HUES48 (cell line): ENCODE results near the gene WDR41.
"Not testable (repeated sequence)": the region's sequence is repeated elsewhere in the genome, so short reads cannot be mapped to it uniquely, and the experiment has no call there.

Experiments used
- H3K27ac ChIP-seq: one replicate; pipeline ENCODE4 v1.7.0; 2013; ENCODE audit warnings: low read depth, low read length, inconsistent platforms
- H3K27me3 ChIP-seq: 2 replicates; pipeline ENCODE4 v1.6.1; 2013; ENCODE audit warnings: mild to moderate bottlenecking, low read length; ENCODE audit not compliant: control insufficient read depth, insufficient read depth
- H3K36me3 ChIP-seq: 2 replicates; pipeline ENCODE4 v1.6.1; 2013; ENCODE audit warnings: low read length; ENCODE audit not compliant: control insufficient read depth, insufficient read depth
- H3K4me1 ChIP-seq: 2 replicates; pipeline ENCODE4 v1.6.1; 2013; ENCODE audit warnings: mild to moderate bottlenecking, low read length; ENCODE audit not compliant: control insufficient read depth, insufficient read depth
- H3K4me3 ChIP-seq: 2 replicates; pipeline ENCODE4 v1.5.1; 2013; ENCODE audit warnings: mild to moderate bottlenecking, low read depth, low read length
- H3K9ac ChIP-seq: 2 replicates; pipeline ENCODE4 v1.6.1; 2013; ENCODE audit warnings: mild to moderate bottlenecking, low read depth, low read length, moderate library complexity
- H3K9me3 ChIP-seq: 2 replicates; pipeline ENCODE4 v1.6.1; 2013; ENCODE audit warnings: low read length; ENCODE audit not compliant: control insufficient read depth, insufficient read depth

The WDR41 gene

DNA sequence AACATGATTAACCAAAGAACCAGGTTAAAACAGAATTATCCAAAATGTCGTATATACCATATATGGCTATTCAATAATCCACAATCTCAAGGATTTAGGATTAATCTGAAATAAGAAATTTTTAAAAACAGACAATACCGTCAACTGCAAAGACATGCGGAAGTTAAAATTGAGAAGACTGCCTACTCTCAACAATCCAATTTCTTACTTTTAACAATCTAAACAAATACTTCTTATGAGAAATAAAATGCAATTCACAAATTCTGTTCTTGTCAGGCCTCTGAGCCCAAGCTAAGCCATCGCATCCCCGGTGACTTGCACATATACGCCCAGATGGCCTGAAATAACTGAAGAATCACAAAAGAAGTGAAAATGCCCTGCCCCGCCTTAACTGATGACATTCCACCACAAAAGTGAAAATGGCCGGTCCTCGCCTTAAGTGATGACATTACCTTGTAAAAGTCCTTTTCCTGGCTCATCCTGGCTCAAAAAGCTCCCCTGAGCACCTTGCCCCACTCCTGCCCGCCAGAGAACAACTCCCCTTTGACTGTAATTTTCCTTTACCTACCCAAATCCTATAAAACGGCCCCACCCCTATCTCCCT, 1.3 kb downstream of the WDR41 start:
- H3K9ac ChIP-seq, H3K9me3 ChIP-seq, H3K27me3 ChIP-seq, H3K4me1 ChIP-seq, H3K36me3 ChIP-seq, H3K27ac ChIP-seq: not testable (repeated sequence)
- H3K4me3 ChIP-seq, result peak overlapping the region; percentile 88

DNA sequence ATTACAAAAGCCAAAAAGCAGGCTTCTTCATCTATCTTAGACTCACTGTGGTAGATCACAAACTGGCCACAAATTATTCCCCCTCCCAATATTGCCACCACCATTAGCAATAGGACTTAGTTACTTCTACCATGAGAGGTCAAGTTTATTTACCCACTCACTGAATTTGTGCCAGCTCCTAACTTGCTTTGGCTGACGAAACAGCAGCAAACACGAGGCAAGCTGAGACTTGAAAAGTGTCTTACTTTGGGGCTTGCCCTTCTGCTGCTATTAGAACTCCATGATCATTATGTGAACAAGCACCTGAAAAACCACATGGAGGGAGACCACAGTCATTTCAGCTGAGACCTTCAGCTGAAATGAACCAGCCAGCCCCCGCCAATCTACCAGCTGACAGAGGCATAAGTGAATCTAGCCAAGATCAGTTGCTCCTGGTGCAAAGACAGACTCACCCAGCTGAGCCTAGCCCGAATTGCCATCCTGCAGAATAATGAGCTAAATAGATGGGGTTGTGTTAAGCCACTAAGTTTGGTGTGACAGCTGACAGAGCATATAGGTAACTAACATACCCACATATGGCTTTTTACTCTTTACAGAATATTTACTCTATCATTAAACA, 5.7 kb downstream of the WDR41 start:
- H3K9me3 ChIP-seq, result no peaks in the 10 kb centered on the region
- H3K4me1 ChIP-seq, result peaks cover 7% of the 10 kb centered on the region; the same call in 1 of the 2 replicates
- H3K36me3 ChIP-seq, result peaks cover 18% of the 10 kb centered on the region
- H3K27me3 ChIP-seq, result no peaks in the 10 kb centered on the region
- no peak overlapping the region for H3K4me3 ChIP-seq
- H3K27ac ChIP-seq, result no peak overlapping the region
- H3K9ac ChIP-seq, result no peak overlapping the region

DNA sequence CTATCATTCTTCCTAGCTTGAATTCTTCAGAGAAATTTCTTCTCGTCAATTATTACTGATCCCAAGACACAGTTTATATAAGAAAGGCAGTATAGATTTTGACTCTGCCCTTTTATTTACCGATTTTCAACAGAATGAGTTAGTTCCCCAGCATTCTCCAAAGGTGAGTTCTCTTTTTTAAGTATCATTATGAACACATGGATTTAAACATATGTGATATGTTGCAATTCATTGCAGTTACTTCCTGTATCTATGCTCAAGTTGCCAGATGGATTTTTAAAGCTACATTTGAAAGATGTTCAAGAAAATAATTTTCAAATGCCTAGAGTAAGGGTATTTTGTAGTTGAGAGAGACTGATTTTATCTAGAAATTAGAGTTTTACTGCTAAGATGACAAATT, 8.4 kb downstream of the WDR41 start:
- H3K27ac ChIP-seq, result no peak overlapping the region
- no peak overlapping the region for H3K4me3 ChIP-seq
- H3K36me3 ChIP-seq, result peaks cover 18% of the 10 kb centered on the region
- no peak overlapping the region for H3K9ac ChIP-seq
- no peaks in the 10 kb centered on the region for H3K27me3 ChIP-seq
- H3K9me3 ChIP-seq, result no peaks in the 10 kb centered on the region
- H3K4me1 ChIP-seq, result no peaks in the 10 kb centered on the region

DNA sequence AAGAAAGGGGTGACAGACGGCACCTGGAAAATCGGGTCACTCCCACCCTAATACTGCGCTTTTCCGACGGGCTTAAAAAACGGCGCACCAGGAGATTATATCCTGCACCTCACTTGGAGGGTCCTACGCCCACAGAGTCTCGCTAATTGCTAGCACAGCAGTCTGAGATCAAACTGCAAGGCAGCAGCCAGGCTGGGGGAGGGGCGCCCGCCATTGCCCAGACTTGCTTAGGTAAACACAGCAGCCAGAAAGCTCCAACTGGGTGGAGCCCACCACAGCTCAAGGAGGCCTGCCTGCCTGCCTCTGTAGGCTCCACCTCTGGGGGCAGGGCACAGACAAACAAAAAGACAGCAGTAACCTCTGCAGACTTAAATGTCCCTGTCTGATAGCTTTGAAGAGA, 17.1 kb downstream of the WDR41 start:
- H3K9me3 ChIP-seq, H3K9ac ChIP-seq, H3K27me3 ChIP-seq, H3K4me1 ChIP-seq, H3K4me3 ChIP-seq, H3K27ac ChIP-seq, H3K36me3 ChIP-seq: not testable (repeated sequence)

DNA sequence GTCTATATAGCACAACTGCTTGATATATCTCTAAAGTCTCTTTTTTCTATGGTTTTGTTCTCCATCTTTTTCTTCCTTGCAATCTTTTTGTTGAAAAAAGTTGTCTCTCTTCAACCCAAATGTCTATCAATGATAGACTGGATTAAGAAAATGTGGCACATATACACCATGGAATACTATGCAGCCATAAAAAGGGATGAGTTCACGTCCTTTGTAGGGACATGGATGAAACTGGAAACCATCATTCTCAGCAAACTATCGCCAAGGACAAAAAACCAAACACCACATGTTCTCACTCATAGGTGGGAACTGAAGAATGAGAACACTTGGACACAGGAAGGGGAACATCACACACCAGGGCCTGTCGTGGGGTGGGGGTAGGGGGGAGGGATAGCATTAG, 23.2 kb downstream of the WDR41 start:
- not testable (repeated sequence) for H3K27me3 ChIP-seq, H3K4me3 ChIP-seq, H3K4me1 ChIP-seq, H3K36me3 ChIP-seq, H3K9ac ChIP-seq, H3K9me3 ChIP-seq, H3K27ac ChIP-seq

DNA sequence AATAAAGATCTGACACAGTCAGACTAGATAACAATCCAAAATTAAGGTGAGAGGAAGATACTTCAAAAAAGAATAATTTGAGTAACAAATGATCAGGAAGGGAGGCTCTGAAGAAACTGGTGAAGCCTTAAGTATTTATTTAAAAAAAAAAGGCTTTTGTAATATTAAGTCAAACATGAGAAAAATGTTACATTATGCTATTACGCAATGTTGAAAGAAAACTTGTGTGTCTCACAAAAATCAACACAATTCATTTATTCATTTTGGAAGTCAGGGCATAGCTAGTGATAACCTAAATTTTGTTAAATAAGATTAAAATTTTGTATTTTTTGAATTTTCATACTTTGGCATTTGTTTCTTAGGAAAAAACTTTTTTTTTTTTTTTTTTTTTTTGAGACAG, 28.2 kb downstream of the WDR41 start:
- Histone ChIP-seq H3K27ac (no peak overlapping the region), H3K36me3 (0 out of 2 replicates have a peak, but pooled peaks cover 9% of the 10 kb centered on the region), H3K9ac (no peak overlapping the region)

DNA sequence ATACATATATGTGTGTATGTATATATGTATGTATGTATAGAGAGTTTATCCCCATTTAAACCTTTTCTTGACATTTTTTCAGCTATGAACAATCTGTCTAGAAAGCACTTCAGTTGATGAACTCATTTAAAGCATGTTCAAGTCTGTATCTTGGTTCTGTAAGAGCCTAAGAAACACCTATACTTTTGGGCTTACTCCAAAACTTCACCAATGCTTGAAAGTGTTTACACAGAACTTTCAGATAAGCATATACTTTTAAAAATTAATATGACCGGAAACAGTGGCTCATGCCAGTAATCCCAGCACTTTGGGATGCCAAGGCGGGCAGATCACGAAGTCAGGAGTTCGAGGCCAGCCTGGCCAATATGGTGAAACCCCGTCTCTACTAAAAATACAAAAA, 30.8 kb downstream of the WDR41 start:
- H3K9ac ChIP-seq, result no peak overlapping the region
- no peaks in the 10 kb centered on the region for H3K27me3 ChIP-seq
- no peaks in the 10 kb centered on the region for H3K9me3 ChIP-seq
- H3K27ac ChIP-seq, result no peak overlapping the region
- no peak overlapping the region for H3K4me3 ChIP-seq
- H3K4me1 ChIP-seq, result no peaks in the 10 kb centered on the region
- H3K36me3 ChIP-seq, result 0 out of 2 replicates have a peak, but pooled peaks cover 9% of the 10 kb centered on the region

More for the DNA sequence above, 28.2 kb downstream of the WDR41 start:
- H3K4me3 ChIP-seq, result no peak overlapping the region
- H3K4me1 ChIP-seq, result no peaks in the 10 kb centered on the region
- H3K9me3 ChIP-seq, result no peaks in the 10 kb centered on the region
- H3K27me3 ChIP-seq, result no peaks in the 10 kb centered on the region

DNA sequence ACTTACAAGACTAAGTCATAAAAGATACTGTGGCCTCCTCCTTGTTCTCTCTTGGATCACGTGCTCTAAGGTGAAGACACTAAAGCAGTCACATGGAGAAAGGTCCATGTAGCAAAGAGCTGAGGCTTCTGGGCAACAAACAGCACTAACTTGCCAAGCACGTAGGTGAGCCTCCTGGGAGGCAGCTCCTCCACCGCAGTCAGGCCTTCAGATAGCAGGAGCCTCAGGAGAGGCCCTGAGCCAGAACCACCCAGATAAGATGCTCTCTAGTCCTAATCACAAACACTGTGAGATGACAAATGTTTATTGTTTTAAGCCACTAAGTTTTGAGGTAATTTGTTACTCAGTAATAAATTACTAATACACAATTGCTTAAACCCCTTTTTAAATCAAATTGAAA, 38.0 kb downstream of the WDR41 start:
- Histone ChIP-seq H3K9me3 (no peaks in the 10 kb centered on the region), H3K9ac (no peak overlapping the region), H3K4me3 (no peak overlapping the region), H3K4me1 (no peaks in the 10 kb centered on the region), H3K36me3 (peaks cover 17% of the 10 kb centered on the region), H3K27ac (no peak overlapping the region), H3K27me3 (no peaks in the 10 kb centered on the region)

DNA sequence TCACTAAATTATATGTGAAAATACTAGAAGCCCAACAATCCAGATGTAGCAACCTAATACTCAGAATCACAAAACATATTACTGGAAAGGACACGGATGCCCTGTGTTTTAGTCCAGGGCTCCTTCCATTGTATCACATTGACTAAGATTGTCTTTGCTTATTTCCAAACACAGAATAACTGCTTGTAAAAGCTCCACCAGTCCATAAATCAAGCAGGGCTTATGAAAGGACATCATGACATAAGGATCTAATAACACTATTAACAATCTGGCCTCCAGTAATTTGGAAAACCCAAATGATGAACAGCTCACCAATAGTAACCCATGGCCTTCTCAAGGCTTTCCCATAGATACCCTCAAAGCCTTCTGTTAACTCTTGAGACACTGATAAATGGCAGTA, 39.8 kb downstream of the WDR41 start:
- no peaks in the 10 kb centered on the region for H3K27me3 ChIP-seq
- H3K27ac ChIP-seq, result no peak overlapping the region
- no peaks in the 10 kb centered on the region for H3K9me3 ChIP-seq
- H3K9ac ChIP-seq, result no peak overlapping the region
- no peak overlapping the region for H3K4me3 ChIP-seq
- H3K36me3 ChIP-seq, result peaks cover 32% of the 10 kb centered on the region
- H3K4me1 ChIP-seq, result no peaks in the 10 kb centered on the region

DNA sequence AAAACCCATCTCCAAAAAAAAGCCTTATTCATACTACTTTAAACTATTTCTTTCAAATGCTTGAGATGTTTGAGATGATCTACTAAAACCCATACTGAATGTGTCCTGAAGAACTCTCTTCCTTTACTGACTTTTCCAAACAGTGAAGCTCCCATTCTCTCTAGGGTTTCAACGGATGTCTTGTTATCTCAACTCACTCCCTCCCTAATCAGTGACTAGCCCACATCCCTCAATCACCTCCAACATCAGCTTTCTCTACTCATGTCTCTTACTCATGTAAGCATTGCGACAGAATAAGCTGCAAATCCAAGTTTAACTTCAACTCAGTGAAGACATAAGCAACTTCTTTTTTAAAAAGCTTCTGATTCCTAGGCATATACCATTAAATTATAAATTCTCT, 42.1 kb downstream of the WDR41 start:
- H3K27me3 ChIP-seq, result no peaks in the 10 kb centered on the region
- H3K36me3 ChIP-seq, result peaks cover 33% of the 10 kb centered on the region
- no peak overlapping the region for H3K4me3 ChIP-seq
- H3K27ac ChIP-seq, result no peak overlapping the region
- H3K4me1 ChIP-seq, result no peaks in the 10 kb centered on the region
- H3K9me3 ChIP-seq, result no peaks in the 10 kb centered on the region
- no peak overlapping the region for H3K9ac ChIP-seq

DNA sequence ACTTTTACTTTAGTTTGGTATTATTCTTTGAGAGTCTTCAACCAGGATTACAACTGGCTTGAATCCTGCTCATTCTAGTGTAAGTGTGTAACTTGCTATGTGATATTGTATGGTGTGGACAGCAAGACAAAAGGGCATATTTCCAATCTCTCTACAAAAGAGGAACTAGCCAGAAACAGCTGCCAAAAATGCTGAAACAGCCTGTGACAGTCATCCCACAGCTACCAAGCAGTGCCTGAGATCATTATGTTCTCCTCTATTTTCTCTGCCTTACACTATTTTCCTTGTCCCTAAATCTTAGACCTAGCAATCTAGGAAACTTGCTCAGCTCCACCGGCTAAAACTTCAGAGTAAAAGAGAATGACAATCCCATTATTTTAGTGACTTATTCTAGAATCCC, 42.8 kb downstream of the WDR41 start:
- no peaks in the 10 kb centered on the region for H3K4me1 ChIP-seq
- H3K36me3 ChIP-seq, result peaks cover 34% of the 10 kb centered on the region
- no peak overlapping the region for H3K27ac ChIP-seq
- no peak overlapping the region for H3K4me3 ChIP-seq
- H3K27me3 ChIP-seq, result no peaks in the 10 kb centered on the region
- H3K9ac ChIP-seq, result no peak overlapping the region
- H3K9me3 ChIP-seq, result no peaks in the 10 kb centered on the region
